Left ventricle myocardium superior (tissue), 1 donor: Measurements from ENCODE around the gene FAM210B. TPM values are rescaled to one million over a fixed set of nuclear protein-coding genes. Genes with fewer than 3 reads are reported as not detected.

Source experiments
- ATAC-seq: fragments of 200-7000 bp; cut with Tn5 transposase; one replicate; pipeline ENCODE4 v1.9.1; 2020; ENCODE audit warnings: mild to moderate bottlenecking, moderate library complexity
- DNase-seq: peaks from one replicate; pipeline ENCODE4 v3.0.0-alpha.2; 2020
- intact Hi-C: fragments of 100-400 bp; cut with micrococcal nuclease; formaldehyde crosslinking; loops from one replicate; pipeline ENCODE4 v1.11.0; 2022
- total RNA-seq: library from RNA; stranded (reverse); fragmentation: NEBNext Ultra II Directional; extraction: Animal tissue kit (Norgen Biotek cat#: 25700); gene quantifications from one replicate; pipeline ENCODE4 v1.2.1, GENCODE V29; 2021
- donor health status: DM: no; HTN: yes; CAD: no; lungs with severe emphysema.

FAM210B gene
- total RNA-seq, 1 donor from 2014 or later: 58.7 TPM

GRCh38 chr20:56414842-56415765, 56.3 kb downstream of the FAM210B start:
- DNase-seq (no peak), ATAC-seq (no peak)
- intact Hi-C loops: no loop called here

GRCh38 chr20:56417402-56417801, 58.6 kb downstream of the FAM210B start:
- intact Hi-C loops: no loop called here
- ATAC-seq (no peak), DNase-seq (no peak)

- no peak for DNase-seq
- no peak for ATAC-seq
- intact Hi-C loops: no loop called here
These were observed 59.1 kb downstream of the FAM210B start for GRCh38 chr20:56417911-56418310.

Other genes starting within 250 kb of the FAM210B start
- gene MC3R, start 110.2 kb upstream of the FAM210B start, total RNA-seq: not detected
- 7.0 TPM for gene AURKA, start 33.2 kb downstream of the FAM210B start, total RNA-seq
- gene CSTF1, start 33.7 kb downstream of the FAM210B start, total RNA-seq: 19.5 TPM
- gene CASS4, start 53.3 kb downstream of the FAM210B start, total RNA-seq: 0.55 TPM
- gene RTF2, start 109.7 kb downstream of the FAM210B start, total RNA-seq: 82.4 TPM
- gene FAM209A, start 165.8 kb downstream of the FAM210B start, total RNA-seq: not detected
- not detected for gene FAM209B, start 174.3 kb downstream of the FAM210B start, total RNA-seq